Liver (tissue), 3 donors: ENCODE data around the gene ERFE.

ENCODE experiments used
- CTCF ChIP-seq: fragments of 150-350 bp; IDR thresholded peaks from 2 replicates; pipeline ENCODE4 v1.5.1; 2017; ENCODE audit warnings: improper control_type of control experiment, low read depth, low read length; ENCODE audit not compliant: missing input control
- HNF4A ChIP-seq, 2 donors: conservative IDR thresholded peaks; 2 replicates each; pipeline ENCODE4 v1.6.1; 2016; ENCODE audit warnings: antibody characterized with exemption in 2 of 2, mild to moderate bottlenecking in 2 of 2
- MAX ChIP-seq: IDR thresholded peaks from 2 replicates; pipeline ENCODE4 v1.6.1; 2016; ENCODE audit warnings: antibody characterized with exemption
- donor health status: healthy.
- donor health status: healthy.

GRCh38 chr2:238130696-238131628, 27.8 kb upstream of the ERFE start:
- TF ChIP-seq MAX: no peak
- TF ChIP-seq CTCF: no peak
- no peak for TF ChIP-seq HNF4A (conservative IDR thresholded peaks at IDR 0.05)
